Measurements from ENCODE around the gene FAM167B.
"Not testable (repeated sequence)": the region's sequence is repeated elsewhere in the genome, so short reads cannot be mapped to it uniquely, and the experiment has no call there.

The FAM167B gene

DNA sequence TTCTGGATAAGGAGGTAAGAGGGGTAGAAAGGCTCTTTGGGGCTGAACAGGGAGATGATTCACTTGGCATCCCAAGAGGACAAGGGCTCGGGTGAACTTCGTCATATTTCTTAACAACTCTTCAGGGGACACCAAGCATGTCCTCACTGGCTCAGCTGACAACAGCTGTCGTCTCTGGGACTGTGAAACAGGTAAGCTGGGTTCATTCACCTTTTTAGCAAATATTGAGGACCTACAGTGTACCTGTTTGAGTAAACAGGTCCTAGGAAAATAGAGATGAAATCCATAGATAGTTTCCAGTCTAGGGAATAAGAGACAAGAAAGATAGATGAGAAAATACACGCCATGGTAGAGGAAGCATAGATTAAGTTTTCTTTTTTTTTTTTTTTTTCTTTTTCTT is 22.7 kb upstream of the FAM167B start:
- DNase-seq = no peak

DNA sequence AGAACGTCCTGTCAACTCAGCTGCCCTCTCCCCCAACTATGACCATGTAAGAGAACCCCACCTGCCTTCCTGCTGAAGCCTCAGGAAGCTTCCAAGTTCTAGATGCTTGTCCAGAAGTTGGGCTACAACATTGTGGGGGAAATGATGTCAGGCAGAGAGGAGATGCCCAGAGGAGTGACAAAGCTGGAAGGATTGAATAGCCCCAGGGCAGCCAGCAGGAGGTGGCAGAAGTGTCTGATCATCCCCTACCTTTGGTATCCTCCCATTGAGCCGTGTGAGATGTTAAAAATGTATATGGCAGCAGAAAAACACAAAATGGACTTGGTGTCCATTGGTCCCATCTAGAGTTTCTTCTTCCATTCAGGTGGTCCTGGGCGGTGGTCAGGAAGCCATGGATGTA is 18.3 kb upstream of the FAM167B start:
- DNase-seq = no peak

DNA sequence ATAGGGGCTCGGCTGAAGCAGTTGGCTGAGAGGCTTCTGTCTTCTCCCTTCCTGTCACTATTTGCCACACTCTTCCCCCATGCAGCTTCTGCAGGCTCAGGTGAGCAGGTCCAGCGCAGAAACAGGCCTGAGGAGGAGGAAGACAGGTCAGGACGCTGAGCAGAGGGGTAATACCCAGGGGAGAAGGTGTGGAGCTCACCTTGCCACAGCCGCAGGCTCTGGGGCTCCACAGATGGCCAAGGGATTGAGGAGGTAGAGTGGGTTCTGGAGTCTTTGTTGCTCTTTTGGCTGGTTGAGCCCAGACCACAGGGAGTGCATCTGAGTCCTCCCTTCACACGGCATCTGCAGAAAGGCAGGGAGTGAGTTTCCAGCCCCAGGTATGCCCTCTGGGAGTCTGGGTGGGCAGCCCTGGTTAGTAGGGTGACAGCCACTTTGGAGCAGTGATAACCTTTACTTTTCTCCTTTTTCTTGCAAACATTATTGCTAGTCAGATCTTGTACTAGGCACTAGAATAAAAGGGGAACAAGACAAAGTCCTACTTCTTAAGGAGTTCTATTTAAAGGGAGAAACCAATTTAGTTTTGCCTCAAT is 15.1 kb upstream of the FAM167B start:
- no peak for DNase-seq

DNA sequence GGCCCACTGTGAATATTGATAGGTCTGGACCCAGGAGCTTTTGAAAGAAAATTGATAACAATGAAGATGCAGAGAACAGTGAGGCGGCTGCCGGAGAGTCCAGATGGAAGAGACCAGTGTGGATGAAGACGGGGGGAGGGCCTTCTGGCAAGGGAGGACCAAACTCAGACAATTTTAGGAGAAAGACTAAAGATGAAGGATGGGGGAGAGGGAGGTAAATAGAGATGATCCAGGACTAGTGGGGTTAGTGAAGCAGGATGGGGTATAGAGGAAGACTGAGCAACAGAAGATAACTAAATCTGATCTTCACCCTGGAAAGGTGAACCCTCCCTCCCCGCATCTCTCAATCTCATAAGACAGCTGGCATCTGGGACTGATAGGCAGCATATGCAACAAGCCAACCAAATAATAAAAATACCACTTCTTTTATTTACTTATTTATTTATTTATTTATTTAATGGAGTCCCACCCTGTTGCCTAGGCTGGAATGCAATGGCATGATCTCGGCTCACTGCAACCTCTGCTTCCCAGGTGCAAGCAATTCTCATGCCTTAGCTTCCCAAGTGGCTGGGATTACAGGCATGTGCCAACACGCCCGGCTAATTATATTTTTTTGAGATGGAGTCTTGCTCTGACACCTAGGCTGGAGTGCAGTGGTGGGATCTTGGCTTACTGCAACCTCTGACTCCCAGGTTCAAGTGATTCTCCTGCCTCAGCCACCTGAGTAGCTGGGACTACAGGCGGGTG is 14.3 kb upstream of the FAM167B start:
- DNase-seq = no peak

DNA sequence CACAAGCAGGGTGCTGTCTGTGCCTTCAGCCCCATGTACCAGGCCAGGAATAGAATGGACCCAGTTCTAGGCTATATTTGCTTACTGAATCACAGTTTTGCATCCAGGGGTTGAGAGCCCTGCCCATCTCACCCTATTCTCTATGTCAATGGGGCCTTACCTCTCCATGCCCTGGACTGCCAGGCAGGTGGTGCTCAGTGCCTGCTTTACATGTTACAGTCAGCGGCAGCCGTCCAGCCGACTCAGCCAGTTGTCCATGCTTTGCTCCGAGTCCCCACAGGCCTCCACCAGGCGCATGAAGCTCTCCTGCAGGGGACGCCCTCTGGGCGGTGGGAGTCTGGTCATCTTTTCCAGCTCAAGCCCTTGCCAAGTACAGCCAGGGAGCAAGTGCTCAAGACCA is 12.2 kb upstream of the FAM167B start:
- no peak for DNase-seq

DNA sequence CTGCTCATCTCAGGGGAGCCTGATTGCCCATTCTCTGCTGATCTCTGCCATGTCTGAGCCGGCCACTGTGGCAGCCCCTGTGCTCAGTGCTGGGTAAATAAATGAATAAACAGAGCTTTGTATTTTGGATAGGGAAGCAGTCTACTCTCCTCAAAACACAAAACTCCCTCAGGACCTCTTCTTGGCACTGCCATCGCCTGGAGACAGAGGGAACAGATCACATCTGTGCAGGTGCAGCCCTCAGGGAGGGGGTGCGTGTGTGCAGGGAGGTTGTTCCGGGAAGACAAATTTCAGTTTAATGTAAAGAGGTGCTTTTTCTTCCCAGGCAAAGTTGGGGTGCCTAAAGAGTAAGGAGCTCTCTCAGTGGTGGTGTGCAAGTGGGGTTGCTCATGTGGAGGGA is 7.7 kb upstream of the FAM167B start:
- no peak for DNase-seq

DNA sequence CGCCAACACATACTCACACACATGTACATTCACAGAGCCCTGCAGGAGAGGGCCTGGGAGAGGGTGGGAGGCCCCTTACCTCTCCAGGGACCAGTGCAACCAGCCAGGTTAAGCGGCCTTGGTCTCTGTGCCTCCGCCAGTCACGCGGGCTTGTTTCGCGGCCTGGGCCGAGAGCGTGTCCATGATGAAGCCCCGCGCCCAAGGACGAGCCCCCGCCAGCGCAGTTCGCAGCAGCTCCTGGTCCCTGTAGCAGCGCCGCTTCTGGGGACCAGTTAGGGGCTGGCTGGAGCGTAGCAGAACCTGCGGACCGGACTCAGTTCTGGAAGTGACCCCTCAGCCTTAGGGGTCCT is 7.3 kb upstream of the FAM167B start:
- no peak for DNase-seq

DNA sequence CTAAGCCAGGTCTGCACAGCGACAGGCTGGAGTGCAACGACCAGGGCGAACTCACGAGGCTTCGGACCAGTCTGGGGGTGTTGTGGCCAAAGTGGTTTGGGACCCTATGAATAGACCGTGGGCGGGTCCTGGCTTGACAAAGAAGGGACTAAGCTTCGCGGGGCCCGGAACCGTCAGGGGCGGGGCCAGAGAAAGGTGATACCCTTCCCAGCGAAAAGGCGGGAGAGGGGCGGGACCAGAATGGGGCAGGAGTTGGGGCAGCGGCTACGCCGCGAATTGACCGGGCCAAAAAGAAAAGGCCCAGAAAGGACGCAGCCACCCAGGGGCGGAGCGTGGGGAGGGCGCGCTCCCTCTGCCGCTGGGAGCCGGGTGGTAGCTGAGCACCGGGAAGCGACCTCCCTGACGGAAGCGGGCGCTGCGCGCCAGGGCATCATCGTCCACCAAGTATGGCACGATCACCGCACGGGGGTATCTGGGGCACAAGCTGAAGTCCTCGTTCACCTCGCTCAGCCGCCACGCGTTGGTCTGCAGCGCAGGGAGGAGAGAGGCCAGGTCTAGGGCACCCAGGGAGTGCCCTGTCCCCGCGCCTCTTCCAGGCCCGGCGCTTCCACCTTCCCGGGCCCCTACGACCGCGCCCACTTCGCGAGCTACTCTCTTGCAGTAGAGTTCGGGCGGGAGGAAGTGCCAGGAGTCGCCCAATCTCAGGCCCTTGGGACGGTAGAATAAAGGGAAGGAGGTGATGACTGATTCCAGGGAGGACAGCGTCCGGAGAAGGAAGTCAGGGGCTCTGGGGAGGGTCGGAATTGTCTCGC is 6.7 kb upstream of the FAM167B start:
- DNase-seq = peak in 1 of 2 donors; percentile 35

DNA sequence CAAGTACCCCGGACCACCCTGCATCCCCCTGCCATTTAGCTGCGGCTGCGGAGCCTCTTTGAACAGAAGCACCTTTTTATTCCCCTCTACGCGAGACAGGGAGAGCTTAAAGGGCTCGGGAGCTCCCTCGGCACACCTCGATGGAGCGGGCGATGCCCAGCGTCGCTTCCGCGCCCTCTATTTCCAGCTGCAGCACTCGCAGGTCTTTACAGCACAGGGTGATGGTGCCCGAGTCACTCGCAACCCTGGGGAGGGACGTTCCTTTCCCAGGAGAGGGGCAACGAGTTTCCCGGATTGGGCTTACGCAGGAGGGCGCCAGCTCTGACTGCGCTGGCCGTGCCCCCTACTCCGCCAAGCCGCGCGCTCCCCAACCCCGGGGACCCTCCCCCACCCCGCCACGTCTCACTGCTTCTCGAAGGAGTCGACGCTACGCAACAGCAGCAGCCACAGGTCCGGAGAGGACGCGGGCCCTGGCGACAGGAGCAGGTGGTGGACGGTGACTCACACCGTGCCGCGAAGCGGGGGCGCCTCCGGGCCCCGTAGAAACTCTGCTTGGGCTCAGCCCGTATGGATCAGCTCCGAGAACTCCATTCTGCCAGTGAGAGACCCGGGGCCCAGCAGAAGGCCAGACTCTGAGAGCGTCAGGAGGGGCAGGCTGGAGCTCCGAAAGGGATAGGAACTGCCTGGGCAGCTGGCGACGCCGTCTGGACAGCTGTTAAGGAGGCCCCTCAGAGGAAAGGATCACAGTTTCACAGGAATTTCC is 5.8 kb upstream of the FAM167B start:
- no peak for DNase-seq

DNA sequence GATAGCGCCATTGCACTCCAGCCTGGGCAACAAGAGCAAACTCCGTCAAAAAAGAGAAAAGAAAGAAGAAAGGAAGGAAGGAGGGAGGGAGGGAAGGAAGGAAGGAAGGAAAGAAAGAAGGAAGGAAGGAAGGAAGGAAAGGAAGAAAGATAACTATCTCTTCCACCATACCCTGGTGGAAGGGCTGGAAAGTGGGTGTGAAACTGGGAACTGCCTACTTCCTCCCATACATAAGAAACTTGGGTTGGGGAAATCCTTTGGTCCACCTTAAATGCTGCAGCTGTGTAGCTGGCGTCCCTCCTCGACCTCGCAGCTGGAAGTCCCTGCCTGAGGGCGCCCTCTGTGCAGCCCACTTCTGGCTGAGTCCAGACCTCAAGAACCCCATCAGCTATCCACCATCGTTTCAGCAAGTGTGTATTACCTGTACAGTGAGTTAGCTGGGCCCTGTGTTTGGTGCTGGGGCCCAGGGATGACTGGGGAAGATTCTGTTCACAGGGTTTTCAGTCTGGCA is 4.6 kb upstream of the FAM167B start:
- DNase-seq = no peak

DNA sequence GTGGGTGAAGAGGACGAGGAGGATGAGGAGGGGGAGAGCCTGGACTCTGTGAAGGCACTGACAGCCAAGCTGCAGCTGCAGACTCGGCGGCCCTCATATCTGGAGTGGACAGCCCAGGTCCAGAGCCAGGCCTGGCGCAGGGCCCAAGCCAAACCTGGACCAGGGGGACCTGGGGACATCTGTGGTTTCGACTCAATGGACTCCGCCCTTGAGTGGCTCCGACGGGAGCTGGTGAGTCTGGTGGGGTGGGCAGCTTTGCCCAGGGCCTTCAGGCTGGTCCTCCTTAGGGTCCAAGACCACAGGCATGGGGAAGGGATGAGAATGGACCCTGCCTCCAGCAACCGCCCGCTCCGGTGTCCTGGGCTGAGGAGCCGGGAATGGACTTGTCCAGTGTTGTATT is 430 bp downstream of the FAM167B start:
- no peak for DNase-seq

DNA sequence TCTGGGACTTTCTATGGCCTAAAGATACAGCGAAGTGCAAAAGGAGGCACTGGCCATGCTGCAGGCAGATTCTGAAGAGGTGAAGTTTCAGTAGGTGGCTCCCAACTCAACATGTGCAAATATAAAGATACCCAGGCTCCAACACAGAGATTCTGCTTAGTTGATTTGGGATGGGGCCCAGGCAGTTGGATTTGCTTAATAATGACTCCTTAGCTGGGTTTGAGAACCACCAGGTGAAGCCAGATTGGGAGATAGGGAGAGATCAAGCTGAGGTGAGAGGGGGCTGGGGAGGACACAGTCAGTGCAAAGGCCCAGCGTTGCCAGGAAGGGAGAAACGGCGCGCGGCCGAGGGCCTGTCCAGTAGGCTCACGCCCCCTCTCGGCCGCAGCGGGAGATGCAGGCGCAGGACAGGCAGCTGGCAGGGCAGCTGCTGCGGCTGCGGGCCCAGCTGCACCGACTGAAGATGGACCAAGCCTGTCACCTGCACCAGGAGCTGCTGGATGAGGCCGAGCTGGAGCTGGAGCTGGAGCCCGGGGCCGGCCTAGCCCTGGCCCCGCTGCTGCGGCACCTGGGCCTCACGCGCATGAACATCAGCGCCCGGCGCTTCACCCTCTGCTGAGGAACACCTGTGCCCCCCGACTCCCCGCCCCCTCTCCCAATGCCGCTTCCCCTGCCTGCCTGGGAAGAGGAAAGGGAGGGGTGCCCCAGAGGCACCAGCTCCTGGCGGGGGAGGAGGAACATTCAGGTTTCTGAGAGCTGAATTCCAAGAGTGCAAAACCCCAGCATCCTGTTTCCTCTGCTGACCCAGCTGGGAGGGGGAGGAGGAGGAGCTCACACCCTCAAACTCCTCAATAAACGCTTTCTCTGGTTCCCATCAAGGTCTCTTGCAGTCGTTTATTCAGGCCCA is 1.2 kb downstream of the FAM167B start:
- peak; percentile 86 to 87 for DNase-seq

DNA sequence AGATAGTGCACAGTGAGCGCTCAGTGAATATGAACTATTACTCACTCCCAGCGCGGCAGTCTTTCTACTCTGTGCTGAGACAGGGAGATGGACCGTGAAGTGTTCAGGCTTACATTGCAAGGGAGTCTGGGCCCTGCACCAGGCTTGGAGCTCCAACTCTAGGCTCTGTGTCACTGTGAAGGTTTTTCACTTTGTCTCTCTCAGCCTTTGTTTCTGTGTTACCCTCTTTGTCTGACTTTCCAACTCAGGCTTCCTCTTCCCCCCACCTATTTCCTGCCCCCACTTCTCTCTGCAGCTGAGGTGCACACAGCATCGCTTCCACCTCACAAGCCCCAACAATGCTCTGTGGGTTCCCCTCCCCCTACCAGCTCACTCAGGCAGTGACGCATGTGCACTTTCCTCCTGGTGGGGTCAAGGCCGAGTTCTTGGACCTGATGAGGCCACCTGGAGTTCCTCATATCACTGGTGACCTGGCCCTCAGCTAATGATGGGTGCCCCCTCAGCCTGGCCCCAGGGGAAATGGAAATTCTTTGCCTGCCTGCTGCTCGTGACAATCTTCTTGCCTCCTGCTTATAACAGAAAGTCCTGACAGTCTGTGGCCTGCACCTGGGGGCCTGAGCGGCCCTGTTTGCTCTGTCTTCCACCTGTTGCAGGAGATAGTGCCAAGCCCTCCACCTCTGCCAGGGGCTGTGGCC is 3.0 kb downstream of the FAM167B start:
- peak; percentile 60 to 63 for DNase-seq

DNA sequence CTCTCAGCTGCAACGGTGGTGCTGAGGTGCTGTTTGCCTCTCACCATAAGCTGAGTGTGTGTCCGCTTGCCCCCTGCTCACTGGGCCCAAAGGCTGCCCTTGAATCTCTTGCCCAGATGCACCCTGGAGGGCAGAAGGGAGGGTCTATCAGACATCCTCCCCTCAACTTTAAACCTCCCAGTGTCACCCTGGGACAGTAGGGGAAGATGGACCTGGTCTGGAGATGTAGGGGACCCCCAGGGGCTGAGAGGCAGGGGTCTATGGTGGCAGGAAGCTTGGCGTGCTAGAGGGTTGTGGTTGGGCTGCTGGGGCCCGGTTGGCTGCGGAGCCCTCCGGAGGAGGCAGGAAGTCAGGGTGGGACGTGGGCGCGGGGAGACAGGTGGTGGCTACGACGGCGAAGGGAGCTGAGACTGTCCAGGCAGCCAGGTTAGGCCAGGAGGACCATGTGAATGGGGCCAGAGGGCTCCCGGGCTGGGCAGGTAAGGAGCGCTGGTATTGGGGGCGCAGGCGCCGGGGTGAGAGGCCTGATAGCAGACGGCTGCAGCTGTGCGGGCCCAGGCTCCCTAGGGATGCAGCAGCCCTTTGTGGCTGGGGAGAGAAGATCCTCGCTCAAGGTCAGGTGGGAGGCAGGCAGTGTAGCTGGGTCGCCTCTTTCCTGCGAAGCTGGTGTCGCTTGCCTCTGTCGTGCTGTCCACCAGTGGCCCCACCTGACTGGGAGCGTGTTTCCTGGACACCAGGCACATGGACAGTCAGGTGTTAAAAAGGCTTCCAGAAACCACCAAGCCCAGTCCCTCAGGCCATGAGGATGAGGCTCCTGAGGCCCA is 4.1 kb downstream of the FAM167B start, which contains the start of gene LCK:
TSS of gene LCK (plus strand) at position 373 of the 824 bp plus-strand sequence. CDS start 23,065 bp downstream, outside the sequence.
- DNase-seq = peak; percentile 59 to 69

DNA sequence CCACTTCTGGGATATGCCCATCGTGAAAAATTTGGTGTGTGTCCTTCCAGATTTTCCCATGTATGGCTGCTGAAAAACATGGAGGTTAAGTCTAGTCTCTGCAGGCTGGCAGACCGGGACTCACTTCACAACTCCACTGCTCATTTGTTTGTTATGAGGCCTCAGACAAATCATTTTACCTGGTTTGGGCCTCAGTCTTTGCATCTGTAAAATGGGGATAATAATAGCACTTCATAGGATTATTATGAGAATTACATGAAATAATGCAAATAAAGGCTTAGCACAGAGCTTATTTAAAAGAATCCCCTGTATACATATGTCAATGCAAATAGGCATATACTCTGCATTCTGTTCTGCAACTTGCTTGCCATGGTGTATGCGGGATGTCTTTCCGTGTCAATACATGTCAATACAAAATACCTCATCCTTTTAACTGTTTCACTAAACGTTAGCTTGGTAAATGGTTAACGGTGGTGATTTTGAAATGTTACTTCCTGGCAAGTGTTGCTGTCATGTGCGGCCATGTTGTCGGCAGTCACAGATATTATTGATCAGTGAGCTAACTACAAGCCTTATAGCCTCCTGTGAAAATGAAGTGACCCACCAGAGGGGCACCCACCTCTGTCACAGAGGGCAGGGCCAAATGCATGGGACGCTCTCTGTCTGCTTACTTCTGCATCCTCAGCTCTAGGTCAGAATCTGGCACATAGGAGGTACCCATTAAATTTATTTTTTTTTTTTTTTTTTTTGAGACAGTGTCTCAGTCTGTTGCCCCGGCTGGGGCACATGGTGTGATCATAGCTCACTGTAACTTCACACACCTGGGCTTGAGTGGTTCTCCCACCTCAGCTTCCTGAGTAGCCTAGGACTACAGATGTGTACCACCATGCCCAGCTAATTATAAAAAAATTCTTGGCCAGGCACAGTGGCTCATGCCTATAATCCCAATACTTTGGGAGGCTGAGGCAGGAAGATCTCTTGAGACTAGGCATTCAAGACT is 8.3 kb downstream of the FAM167B start:
- DNase-seq = no peak

DNA sequence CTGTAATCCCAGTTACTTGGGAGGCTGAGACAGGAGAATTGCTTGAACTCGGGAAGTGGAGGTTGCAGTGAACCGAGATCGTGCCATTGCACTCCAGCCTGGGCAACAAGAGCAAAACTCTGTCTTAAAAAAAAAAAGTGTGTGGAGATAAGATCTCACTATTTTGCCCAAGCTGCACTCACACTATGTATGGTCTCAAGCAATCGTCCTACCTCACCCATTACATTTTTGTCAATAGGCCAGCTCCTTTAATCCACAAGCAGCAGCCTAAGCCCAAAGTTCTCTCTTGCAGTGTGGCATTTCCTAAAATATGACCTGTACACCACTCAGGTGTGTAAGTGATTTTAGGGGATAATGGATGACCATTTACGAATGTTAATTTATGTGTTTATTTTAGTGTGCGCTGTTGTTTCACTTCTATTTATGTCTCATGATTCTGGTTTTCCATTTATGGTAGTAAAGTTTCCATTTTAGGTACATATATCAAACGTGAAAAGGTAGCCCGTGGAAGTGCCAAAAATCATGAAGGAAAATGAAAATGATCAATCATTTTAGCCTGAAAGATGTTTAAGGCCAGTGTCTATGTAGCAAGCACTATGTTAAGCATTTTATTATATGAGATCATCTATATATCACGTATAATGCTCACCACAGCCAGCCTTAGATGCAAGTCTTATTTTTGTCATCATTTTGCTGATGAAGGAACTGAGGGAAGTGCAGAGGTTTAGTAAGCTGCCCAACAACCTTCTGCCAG is 9.6 kb downstream of the FAM167B start:
- no peak for DNase-seq

DNA sequence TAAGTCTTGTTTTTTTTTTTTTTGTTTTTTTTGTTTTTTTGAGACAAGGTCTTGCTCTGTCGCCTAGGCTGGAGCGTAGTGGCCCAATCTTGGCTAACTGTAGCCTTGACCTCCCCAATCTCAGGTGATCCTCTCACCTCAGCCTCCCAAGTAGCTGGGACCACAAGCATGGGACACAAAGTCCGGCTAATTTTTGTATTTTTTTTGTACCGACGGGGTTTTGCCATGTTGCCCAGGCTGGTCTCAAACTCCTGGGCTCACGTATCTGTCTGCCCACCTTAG is 10.1 kb downstream of the FAM167B start:
- no peak for DNase-seq

DNA sequence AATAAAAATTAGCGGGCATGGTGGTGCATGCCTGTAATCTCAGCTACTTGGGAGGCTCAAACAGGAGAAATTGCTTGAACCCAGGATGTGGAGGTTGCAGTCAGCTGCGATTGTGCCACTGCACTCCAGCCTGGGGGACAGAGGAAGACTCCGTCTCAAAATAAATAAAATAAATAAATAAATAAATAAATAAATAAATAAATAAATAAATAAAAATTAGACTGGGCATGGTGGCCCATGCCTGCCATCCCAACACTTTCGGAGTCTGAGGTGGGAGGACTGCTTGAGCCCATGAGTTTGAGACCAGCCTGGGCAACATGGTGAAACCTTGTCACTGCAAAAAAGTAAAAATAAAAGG is 16.2 kb downstream of the FAM167B start:
- DNase-seq = not testable (repeated sequence)

DNA sequence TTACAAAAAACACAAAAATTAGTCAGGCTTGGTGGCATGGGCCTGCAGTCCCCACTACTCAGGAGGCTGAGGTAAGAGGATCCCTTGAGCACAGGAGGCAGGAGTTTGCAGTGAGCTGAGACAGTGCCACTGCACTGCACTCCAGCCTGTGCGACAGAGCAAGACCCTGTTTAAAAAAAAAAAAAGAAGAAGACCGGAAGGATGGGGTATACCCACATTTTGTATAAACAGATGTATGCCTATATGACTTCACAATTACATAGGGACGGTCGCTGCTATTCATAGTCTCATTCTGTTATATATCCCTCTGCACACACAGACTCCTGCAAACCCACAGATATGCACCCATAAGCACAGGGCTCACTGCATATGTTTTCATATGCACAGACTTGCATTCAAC is 16.7 kb downstream of the FAM167B start:
- DNase-seq = no peak

All from stimulated activated CD4-positive, alpha-beta T cell treated with anti-CD3 and anti-CD28 coated beads, Interleukin-2, amount 100 ng/mL, for 48 hours (primary cell).